Measurements from ENCODE around the gene DHRS7B.
A peak's percentile ranks its signal among the peaks of the same experiment; 100 is the strongest.
"Not testable (repeated sequence)": the region's sequence is repeated elsewhere in the genome, so short reads cannot be mapped to it uniquely, and the experiment has no call there.

The DHRS7B gene

GRCh38 chr17:21209511-21210175 is 82.9 kb downstream of the DHRS7B start:
- DNase-seq (ENCODE audit: low spot score) = no peak

DNA sequence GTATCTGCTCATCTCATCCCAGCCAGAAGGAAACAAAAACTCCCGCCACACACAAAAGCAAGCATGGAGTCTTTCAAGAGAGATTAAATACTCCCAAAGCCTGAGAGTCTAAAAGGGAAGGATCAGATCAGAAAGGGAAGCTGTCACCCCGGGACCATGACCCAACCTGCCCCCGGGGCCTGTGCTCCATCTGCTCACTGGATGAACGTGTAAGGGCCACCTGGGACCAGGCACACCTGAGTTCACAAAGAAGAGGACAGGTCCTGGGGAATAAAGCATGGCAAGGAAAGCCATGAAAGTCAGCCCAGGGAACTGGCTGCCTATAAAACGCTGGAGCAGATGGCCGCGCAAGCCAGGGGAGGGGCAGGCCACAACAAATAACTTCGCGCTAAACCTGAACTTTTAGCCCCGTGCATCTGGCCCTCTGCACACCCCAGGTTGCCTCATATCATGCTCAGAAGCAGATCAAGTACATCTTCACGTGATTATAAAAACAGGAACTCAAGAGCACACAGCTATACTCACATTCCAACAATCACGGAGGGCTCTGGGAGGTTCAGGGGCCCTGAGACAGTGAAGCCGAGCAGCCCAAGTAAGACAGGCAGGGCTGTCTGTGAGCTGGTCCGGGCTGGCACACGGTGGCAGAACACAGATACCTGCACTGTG is 83.8 kb downstream of the DHRS7B start:
- DNase-seq (ENCODE audit: low spot score) = no peak

GRCh38 chr17:21211825-21212479 is 85.2 kb downstream of the DHRS7B start:
- DNase-seq (ENCODE audit: low spot score) = no peak

DNA sequence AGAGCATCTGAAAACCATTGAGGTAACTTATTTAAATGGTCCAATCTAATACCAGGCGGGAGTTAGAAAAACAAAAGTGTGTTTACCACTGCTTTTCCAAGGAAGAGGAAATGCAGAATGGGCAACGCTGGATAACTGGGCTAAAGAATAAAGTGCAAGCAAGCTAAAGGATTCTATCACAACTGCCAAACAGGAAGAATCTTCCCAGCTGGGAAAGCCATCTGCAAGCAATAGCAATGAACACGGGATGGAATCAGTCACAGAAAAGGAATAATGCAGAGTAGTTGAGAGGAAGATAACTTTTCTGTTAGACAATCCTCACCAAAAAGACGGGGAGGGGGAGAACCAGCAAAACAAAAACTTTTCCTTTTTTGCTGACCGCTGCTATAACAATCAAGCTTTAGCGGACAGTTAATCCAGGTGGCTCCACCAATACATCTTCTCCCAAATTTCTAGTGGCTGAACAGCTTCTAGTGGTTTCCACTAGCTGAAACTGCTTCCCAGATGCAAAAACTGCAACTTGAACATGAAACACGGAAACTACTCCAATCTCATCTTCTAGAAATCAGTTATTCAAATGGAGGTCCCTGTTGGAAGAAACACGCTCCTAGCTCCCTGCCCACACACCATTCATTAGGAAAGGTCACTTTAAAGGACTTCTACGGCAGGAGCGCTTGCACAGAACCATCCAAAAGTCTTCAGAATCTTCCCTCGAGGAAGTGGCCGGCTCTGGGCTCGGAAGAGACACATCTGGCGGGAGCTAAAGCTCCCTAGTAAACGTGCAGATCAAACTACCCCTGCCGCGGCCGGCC is 86.3 kb downstream of the DHRS7B start:
- DNase-seq (ENCODE audit: low spot score) = no peak

DNA sequence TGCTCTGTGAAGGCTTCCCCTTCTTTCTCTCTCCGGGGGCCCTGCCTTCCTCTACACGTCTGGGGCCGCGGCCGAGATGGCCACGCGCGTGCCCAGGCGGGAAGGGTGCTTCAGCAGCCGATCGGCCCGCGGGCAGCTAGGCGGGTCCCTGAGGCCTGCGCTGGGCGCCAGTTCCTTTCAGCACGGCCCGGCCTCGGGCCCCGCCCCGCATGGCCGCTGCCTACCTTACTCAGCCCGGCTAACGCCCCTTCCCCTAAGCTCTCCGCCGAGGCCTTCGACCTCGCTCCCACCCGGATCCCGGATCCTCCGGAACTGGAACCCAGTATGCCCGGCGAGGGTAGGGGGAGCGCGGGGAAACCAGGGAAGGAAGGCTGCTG is 86.9 kb downstream of the DHRS7B start:
- no peak for DNase-seq (ENCODE audit: low spot score)

DNA sequence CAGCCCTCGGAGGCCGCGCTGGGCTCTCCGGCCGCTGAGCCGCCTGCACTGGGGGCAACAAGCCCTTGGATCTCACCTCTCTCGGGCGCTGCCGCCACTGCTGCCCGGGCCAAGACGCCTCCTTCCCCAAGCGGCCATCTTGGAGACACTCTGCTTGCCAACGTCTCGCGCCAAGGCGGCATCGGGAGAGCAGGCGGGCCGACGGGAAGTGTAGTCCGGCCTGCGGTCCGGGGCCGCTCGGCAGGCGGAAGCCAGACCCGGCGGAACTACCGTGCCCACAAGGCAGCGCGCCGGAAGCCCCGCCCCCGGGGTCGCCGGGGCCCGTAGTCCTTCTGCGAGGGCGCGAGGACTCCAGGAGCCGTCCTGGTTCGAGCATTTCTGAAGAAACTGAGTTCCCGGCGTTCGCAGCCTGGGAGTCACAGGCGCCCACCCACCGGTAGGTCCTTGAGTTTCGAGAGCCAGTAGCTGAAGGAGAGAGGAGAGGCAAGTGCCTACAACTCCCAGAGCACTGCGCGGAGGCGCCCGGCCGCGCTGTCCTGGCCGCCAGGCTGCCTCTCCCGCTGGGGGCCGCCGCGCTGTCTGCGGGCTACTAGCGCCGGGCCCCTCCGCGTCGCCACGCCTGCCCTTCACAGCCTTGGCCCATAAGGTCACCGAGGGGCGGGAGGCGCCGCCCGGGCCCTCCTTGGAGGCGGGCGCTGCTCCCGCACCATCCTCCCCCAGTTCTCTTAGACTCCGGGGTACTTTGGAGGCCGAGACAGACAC is 87.4 kb downstream of the DHRS7B start, which contains the start of gene TMEM11:
Gene TMEM11, minus strand, starts transcription at position 147 of the 762 bp plus-strand sequence. Its CDS starts 9 bp downstream, at position 138.
- peak; percentile 94 for DNase-seq (ENCODE audit: low spot score)

- no peak for DNase-seq (ENCODE audit: low spot score)
These were observed 88.2 kb downstream of the DHRS7B start for GRCh38 chr17:21214777-21215541.

GRCh38 chr17:21215935-21216334 is 89.2 kb downstream of the DHRS7B start:
- DNase-seq (ENCODE audit: low spot score) = no peak

DNA sequence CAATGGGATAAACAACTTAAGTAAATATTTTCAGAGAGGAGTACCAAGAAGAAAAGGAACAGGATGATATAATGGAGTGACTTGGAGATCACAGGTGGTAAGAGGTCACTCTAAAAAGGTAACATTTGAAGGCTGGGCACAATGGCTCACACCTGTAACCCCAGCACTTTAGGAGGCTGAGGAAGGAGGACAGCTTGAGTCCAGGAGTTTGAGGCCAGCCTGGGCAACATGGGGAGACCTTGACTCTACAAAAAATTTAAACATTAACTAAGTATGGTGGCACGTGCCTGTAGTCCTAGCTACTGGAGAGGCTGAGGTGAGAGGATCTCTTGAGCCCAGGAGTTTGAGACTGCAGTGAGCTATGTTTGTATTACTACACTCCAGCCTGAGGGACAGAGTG is 90.6 kb downstream of the DHRS7B start:
- DNase-seq (ENCODE audit: low spot score) = no peak

DNA sequence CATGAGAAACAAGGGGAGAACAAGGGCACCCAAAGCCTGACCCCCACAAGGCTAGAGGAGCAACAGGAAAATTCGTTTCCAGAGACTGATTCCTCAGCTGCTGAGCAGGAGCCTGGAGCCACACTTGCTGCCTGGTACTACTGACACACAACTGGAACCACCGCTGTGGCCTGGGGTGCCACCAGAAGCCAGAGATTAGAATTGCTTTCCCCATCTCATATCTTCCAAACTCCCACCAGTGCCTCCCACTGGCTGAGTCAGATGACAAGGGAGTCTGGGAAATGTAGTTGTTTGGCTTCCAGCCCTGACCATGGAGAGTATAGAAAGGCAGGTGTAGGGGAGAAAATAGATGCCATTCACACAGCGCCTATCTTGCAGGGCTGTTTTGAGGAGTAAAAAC is 91.3 kb downstream of the DHRS7B start:
- DNase-seq (ENCODE audit: low spot score) = no peak

DNA sequence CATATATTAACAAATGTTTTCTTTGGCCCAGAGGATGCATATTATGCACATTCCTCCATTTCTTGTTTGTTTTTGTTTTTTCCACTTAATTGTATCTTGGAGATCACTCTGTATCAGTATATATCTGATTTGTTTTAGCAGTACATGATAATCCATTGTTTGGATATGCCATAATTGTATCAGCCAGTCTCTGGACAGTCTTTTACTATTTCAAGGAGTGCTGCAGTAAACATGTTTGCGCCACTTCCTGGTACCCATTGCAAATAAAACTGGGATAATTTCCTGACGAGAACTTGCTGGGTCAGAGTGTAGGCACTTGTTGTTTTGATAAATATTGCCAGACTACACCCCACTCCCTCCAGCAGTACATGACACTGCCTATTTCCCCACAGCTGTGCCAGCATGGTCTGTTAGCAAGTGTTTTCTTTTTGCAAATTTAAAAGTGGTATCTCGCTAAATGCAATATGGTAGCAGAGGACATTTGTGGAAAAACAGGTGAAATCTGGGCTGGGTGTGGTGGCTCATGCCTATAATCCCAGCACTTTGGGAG is 92.1 kb downstream of the DHRS7B start:
- no peak for DNase-seq (ENCODE audit: low spot score)

DNA sequence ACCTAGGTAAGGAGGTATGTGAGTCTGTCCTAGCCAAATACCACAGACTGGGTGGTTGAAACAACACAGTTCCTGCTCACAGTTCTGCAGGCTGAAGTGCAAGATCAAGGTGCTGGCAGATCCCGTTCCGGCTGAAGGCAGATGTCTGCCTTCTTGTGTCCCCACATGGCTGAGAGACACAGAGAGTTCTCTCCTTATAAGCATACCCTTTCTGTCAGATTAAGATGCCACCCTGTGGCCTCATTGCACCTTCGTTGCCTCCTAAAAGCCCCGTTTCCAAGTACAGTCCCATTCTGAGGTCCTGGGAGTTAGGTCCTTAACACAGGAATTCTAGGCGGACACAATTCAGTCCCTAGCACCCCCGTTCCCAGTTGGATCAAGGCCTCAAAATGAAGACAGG is 96.3 kb downstream of the DHRS7B start:
- DNase-seq (ENCODE audit: low spot score) = no peak

DNA sequence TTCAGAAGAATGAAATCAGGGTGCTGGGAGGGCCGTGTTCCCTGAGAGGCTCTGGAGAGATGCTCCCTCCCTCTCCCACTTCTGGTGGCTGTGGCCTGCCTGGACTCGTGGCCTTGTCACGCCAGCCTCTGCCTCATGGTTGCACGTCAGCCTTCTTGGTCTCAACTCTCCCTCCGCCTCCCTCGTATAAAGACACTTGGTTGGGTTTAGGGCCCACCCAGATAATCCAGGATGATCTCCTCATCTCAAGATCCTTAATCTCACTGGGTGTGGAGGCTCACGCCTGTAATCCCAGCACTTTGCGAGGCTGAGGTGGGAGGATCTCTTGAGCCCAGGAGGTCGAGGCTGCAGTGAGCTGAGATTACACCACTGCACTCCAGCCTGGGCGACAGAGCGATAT is 100.5 kb downstream of the DHRS7B start:
- DNase-seq (ENCODE audit: low spot score) = not testable (repeated sequence)

DNA sequence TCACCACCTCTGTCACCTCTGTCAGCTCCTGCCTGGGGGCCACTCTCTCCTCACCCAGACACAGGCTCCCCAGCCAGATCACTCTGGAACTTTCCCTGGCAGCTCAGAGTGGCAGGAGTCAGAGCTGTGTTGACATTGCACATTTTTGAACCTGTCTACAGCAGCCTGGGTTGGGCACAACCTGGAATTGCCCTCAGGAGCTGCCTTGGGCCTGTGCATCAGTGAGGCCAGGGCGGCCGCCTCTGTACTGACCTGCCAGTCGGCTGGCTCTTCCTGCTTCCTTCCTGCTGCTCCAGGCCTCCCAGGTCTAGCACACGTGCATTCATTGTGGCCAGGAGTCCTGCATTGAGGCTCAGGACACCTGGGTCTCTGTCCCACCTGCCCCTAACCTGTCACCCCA is 101.3 kb downstream of the DHRS7B start:
- no peak for DNase-seq (ENCODE audit: low spot score)

DNA sequence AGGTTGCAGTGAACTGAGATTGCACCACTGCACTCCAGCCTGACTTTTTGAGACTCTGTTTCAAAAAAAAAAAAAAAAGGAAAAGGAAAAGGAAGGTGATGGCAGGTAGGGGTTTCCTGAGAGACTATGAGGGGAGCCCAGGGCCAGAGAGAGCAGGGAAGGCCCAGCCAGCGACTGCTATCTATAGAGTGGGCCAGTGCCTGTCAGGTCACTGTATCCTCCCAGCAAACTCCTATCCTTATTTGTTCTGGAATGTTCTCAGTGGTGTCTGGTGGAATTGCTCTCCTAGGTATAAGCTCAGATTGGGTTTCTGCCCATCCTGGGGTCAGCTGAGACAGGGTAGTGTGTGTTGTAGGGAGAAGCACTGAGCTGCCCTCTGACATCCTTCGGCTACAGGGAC is 102.1 kb downstream of the DHRS7B start:
- DNase-seq (ENCODE audit: low spot score) = no peak

- no peak for DNase-seq (ENCODE audit: low spot score)
These were observed 104.8 kb downstream of the DHRS7B start for GRCh38 chr17:21231533-21231932.

GRCh38 chr17:21232033-21232749 is 105.4 kb downstream of the DHRS7B start:
- DNase-seq (ENCODE audit: low spot score) = no peak

DNA sequence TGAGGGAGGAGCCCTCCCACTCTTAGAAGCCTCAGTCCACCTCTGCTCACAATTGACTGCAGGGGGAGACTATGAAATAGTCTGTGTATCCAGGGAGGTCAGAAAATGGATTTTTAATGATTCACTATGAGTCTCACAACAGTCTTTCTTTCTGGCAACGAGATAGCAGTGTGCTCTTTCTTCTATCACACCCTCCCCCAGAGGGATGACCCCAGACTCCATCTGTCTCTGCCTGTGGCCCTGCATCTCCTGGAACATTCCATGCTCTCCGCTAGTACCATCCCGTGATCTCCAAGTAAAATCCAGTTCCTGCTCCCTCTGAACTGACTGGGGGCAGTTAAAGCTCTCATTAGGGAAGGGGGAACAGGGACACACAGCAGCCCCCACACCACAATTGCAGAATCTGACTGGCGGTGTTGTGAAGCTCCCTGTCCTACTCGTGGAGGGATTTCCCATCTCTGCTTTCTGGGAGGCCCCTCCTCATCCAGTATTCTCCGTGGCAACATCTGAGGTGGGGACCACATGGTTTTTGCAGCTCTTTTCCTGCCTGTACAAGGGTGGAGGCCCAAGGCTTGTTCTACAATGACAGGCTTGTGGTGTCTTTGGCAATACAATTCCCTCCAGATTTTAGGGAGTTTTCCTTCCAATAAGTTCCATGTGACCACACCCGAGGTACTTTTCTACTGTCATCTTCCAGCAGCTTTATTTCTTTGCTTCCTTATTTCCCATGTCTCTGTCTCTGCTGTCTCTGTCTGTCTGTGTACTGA is 107.0 kb downstream of the DHRS7B start:
- no peak for DNase-seq (ENCODE audit: low spot score)

- DNase-seq (ENCODE audit: low spot score) = no peak
These were observed 109.2 kb downstream of the DHRS7B start for GRCh38 chr17:21235921-21236320.

All from SK-N-DZ (cell line).